GM10266 (cell line): ENCODE results near the gene RIPOR3.
"Not testable (repeated sequence)": the region's sequence is repeated elsewhere in the genome, so short reads cannot be mapped to it uniquely, and the experiment has no call there.

Experiments
- DNase-seq: peaks from one replicate; pipeline ENCODE4 v3.0.0; 2012; ENCODE audit errors: extremely low spot score
- TF ChIP-seq, protein P1 (sequence below): IDR thresholded peaks from 2 replicates; pipeline ENCODE4 v1.5.1; 2012; ENCODE audit warnings: mild to moderate bottlenecking, low read depth; ENCODE audit not compliant: control insufficient read depth, insufficient read depth; ENCODE audit errors: missing control alignments

Gene RIPOR3

GRCh38 chr20:50651676-50652075 lies 39.7 kb downstream of the RIPOR3 start:
- TF ChIP-seq, protein P1, sequence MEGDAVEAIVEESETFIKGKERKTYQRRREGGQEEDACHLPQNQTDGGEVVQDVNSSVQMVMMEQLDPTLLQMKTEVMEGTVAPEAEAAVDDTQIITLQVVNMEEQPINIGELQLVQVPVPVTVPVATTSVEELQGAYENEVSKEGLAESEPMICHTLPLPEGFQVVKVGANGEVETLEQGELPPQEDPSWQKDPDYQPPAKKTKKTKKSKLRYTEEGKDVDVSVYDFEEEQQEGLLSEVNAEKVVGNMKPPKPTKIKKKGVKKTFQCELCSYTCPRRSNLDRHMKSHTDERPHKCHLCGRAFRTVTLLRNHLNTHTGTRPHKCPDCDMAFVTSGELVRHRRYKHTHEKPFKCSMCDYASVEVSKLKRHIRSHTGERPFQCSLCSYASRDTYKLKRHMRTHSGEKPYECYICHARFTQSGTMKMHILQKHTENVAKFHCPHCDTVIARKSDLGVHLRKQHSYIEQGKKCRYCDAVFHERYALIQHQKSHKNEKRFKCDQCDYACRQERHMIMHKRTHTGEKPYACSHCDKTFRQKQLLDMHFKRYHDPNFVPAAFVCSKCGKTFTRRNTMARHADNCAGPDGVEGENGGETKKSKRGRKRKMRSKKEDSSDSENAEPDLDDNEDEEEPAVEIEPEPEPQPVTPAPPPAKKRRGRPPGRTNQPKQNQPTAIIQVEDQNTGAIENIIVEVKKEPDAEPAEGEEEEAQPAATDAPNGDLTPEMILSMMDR = no peak
- DNase-seq = no peak

DNA sequence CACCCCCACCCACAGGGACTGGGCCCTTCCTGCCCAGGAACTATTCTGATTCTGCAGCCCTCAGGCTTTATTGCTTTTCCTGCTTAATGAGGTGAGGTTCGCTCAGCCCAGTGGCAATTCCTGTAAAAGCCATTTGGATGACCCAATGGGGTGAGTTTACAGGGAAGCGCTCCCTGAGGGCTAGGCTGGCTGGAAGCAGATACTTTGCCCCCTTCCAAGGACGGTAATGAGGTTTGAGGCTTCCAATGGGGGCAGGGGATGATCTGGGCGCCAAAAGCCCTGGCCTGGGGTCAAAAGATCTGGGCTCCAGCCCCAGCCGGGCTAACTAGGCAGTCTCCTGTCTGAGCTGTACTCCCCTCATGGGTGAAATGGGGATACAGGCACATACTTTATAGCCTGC lies 41.8 kb downstream of the RIPOR3 start:
- DNase-seq = no peak
- TF ChIP-seq, protein P1 = no peak

- TF ChIP-seq, protein P1 = no peak
- no peak for DNase-seq
Measured at GRCh38 chr20:50648651-50649050, 42.7 kb downstream of the RIPOR3 start.

DNA sequence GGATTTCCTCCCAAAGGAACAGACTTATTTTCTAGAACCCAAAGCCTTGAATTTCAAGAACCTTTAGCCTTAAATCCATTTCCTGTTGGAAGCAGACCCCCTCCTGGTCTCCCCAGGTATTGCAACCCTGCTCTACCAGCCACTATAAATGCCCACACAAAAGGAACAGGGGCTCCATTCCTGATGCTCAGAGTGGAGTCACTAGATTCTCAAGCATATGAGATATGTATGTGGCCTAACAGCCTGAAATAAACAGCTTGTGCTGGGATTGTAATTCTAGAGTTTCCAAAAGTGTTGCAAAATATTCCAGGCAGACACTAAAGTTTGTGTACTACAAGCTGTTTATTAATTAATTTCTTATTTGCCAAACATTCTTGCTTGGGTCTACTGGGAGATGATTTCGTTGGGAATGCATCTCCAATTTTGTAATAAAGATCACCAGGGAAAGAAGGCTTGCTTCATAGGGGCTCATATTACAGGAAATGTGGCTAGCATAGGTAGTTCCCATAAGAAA lies 44.8 kb downstream of the RIPOR3 start:
- no peak for DNase-seq
- TF ChIP-seq, protein P1 = no peak

GRCh38 chr20:50645253-50646068 lies 45.9 kb downstream of the RIPOR3 start:
- TF ChIP-seq, protein P1 = no peak
- no peak for DNase-seq

DNA sequence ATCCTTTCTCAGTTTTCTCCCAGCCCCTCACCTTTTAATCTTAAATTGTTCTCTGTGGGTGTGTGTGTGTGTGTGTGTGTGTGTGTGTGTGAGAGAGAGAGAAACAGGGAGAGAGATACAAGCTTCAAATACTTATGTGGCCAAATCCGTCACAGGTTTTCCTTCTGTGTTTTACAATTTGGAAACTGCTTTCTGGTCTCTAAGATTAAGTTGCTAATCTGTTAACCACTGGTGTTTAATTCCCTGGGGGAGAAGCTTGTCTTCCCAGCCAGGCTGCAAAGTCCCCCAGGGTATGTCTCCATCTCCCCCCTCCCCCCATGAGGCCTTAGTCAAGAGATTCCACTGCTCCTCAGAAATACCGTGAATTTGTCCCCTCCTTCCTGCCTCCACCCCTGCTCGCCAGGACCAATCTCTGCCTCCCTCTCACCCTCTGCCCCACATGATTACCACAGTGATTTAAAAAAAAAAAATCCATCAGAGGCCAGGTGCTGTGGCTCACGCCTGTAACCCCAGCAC lies 49.0 kb downstream of the RIPOR3 start:
- DNase-seq = no peak
- TF ChIP-seq, protein P1 = no peak

GRCh38 chr20:50641625-50642287 lies 49.6 kb downstream of the RIPOR3 start:
- not testable (repeated sequence) for DNase-seq

DNA sequence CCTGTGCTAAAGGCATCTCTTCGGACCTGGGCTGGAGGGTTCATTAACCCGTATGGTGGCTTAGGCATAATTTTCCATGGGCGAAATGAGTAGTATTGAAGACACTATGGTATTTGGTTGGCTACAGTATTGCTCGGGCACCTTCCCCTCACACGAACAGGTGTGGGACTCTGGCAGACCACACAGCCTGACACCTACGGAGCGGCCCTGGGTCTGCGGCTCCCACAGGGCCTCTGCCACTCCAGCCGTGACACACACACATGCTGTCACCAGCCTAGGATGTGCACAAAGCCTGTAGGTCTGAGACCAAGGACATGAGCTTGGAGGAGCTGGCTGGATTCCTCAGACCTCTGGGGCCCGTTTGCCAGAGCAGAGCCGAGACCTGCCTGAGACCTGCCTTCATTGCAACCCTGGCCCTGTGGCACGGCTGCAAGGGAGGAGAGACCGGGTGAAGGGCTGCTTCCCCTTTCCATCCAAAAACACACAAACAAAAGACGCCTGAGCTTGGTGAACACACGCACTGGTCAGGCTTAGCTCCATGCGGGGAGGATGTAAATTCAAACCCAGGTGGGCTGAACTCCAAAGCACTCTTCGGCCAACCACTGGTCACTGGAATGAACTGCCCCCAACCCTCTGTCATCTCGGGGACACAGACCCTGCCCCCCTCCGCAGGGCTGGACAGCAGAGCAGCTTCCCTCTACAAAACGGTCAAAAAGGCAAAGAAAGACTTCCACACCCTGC lies 51.2 kb downstream of the RIPOR3 start:
- DNase-seq = not testable (repeated sequence)

DNA sequence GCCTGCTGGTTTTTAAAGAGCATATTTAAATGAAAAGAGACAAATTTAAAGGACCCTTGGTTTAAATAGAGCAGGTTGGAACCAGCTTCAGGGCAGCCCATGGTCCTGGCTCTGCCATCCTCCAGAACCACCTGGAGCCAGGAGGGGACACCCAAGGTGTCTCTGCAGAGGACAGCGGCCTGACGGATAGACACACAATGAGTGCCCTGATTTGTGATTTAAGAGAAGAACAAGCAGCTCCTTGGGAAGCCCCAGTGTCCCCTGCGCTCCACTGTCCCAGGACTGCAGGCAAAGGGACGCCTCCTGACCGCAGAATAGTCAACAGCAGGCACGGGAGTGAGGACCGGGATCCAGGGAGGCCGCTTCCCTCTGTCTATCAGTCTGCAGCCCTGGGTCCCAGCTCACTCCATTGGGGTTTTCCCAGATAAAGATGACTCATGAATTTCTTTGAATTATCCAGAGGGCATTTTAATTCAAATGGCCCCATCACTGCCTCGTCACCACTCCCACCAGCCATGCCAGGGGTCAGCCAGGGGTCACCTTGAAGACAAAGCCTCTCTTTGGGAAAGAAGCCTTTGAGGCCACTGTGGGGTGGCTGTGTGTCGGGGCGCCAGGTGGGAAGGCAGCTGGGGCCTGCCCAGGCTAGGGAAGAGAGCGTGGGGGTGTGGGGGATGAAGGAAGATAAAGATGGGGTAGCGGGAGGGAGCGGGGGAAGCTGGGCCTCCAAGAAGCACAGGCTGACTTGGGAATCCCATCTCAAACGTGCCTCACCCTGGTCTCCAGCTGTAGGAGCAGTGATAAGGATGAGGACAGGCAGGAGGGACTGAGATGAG lies 53.1 kb downstream of the RIPOR3 start:
- DNase-seq = not testable (repeated sequence)
